Measurements from ENCODE around the gene TLK1.

- TF ChIP-seq CTCF (conservative IDR thresholded peaks at IDR 0.05 in 1 of 2, IDR thresholded peaks at IDR 0.05 in 1 of 2; ENCODE audit: low read depth in 1 of 2, low read length in 2 of 2) (peak; percentile 71 to 82), EZH2 (IDR thresholded peaks at IDR 0.05; ENCODE audit: low read length, missing control alignments) (no peak)
Observed at GRCh38 chr2:171086352-171087290, 74.1 kb downstream of the TLK1 start.

All from fibroblast of lung (primary cell).